NCI-H1105 (cell line): ENCODE data around the gene LMAN2.
"Not testable (repeated sequence)": the region's sequence is repeated elsewhere in the genome, so short reads cannot be mapped to it uniquely, and the experiment has no call there.

Source experiments
- DNase-seq: peaks from one replicate; lab custom pipeline; 2025; lab: John Stamatoyannopoulos, UW

LMAN2 gene

DNA sequence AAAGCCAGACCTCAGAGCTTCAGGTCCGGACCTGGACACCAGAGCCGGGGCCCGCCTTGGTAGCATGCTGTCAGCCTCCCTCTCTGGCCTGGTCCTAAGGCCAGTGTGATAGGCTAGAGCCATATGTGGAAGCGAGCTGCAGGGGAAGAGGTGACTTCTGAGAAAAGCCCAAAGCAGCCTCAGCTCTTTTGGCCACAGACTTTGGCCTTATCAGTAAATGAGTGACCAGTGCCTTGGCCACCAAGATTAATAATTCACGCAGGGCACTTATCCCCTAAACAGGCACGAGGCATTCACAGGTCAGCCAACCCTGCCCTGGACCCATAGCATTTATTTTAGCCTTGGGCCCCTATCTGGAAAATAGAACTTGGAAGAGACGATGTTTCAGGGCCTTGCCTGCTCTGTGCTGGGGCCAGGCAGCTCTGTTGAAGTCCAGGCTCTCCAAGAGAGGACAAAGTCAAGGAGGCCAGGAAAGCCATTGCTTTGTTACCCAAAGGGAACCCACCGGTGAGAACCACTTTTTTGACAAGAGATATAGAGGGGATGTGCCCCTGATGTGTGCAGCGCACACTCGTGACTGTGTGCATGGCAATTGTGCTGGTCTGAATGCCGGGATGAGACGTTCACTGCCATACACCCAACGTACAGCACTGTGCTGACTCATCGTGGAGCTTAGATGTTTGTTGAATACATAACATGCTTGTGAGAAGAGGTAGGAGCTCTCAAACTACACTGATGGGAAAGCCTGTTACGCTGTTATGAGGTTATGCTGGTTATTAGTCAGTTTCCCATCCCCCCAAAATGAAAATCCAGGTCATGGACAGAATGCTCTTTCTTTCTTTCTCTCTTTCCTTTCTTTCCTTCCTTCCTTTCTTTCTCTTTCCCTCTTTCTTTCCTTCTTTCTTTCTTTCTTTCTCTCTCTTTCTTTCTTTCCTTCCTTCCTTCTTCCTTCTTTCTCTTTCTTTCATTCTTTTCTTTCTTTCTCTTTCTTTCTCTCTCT, 27.7 kb upstream of the LMAN2 start:
- DNase-seq = no peak

DNA sequence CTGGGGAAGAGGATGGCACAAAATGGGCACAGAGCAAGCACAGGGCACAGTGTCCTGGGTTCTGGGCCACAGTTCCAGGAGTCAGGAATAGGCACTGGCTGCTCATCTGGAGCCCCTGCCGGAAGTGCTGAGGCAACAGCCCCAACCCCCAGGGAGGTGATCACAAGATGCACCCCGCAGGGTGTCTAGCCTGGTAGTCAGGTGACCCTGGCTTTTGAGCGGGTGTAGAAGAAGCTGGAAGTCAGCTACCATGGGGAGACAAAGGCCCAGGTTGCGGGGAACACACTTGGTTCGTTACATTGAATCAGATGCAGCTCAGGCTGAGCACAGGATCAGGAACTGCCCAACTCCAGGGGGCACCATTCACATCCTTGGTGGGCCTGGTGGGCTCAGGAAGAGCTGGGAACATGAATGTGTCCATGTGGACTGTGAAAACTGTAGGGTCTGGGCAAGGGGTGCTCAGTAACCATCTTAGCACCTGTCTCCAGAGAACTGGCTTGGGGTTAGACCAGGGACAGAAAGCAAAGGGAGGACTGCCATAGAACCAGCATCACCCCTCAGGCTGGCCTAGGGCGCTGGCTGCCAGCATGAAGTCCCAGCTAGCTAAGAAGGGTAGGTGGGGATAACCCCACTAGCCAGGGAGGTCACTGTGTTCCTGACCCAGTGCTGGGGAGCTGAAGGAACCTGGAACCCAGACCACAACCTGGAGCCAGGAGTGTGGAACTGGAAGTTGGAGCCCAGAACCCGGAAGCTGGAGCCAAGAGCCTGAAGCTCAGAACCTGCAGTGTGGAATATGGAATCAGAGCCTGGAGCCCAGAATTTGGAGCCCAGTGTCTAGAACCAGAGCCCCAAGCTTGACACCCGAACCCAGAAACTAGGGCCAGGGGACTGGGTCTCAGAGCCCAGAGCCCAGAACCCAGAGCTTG, 26.6 kb upstream of the LMAN2 start:
- DNase-seq = no peak

DNA sequence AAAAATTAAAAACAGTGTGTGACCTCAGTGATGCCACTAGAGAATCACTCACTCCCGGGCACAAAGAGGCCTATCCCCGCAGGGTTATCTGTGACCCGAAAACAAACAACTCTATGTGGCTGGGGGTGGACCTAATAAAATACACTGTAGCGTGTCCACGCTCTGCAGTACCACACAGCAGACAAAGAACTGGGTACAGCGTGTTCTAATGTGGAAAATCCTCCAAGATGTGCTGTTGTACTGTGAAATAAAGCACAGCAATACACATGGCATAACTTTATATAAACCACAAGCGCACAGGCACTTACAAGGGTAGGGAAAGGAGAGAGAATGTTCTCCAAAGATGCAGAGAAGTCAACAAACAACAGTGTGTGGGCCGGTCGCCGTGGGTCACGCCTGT, 24.6 kb upstream of the LMAN2 start:
- DNase-seq = no peak

DNA sequence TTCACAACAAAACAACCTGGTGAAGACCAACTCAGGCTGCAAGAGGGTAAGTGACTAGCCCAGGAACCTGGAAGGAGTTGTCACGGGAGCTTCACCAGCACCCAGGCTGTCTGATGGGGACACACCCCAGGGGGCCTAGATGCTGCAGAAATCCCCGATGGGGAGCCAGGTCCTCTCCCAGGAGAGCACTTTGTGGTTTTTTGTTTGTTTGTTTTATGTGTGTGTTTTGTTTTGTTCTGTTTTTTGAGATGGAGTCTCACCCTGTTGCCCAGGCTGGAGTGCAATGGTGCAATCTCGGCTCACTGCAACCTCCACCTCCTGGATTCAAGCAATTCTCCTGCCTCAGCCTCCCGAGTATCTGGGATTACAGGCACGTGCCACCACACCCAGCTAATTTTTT, 24.0 kb upstream of the LMAN2 start:
- not testable (repeated sequence) for DNase-seq

DNA sequence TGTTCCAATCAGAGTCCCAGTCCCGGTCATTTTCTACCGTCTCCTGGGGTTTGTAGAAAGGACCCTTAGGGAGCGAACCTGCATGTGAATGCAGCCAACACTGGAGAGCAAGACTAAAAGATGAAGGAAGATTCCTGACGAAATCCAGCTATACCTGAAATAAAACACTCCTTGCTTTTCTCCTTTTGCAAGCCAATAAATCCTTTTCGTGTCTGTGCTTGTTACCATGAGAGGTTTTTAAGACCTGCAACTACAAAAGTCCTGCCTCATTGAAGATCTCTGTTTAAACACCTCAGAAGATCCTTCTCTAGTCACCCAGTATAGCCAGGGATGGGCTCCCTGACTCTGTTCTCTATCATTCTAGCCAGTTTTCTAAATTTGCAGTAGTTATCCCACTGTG, 22.7 kb upstream of the LMAN2 start:
- DNase-seq = no peak

DNA sequence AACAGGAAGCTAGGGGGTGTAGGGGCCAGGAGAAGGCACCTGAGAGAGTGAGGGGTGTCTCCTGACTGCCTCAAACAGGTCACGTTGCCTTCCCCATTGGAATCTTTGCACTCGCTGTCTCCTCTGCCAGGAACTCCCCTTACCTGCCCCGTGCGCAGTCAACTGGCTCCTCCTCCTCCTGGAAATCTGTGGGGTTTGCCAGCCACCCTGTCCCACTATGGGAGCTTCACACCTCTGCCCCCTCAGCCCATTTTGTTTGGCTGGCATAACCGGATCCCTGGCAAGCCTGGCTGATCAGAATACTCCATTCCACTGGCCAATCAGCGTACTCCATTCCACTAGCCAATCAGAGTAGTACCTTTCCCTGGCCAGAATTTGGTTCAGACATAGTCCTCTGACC, 22.3 kb upstream of the LMAN2 start:
- DNase-seq = no peak

DNA sequence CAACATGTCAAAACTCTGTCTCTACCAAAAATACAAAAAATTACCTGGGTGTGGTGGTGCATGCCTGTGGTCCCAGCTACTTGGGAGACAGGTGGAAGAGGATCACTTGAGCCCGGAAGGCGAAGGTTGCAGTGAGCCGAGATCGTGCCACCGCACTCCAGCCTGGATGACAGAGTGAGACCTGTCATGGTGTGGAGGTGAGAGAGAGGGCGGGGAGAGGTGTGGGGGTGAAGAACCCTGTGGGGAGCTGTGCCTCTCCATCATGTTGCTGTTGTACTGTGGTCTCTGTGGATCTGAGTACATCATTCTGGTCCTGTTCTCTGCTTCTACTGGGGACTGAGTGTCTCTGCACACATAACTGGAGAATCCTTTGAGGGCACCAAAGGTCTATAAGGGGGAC, 21.4 kb upstream of the LMAN2 start:
- no peak for DNase-seq

DNA sequence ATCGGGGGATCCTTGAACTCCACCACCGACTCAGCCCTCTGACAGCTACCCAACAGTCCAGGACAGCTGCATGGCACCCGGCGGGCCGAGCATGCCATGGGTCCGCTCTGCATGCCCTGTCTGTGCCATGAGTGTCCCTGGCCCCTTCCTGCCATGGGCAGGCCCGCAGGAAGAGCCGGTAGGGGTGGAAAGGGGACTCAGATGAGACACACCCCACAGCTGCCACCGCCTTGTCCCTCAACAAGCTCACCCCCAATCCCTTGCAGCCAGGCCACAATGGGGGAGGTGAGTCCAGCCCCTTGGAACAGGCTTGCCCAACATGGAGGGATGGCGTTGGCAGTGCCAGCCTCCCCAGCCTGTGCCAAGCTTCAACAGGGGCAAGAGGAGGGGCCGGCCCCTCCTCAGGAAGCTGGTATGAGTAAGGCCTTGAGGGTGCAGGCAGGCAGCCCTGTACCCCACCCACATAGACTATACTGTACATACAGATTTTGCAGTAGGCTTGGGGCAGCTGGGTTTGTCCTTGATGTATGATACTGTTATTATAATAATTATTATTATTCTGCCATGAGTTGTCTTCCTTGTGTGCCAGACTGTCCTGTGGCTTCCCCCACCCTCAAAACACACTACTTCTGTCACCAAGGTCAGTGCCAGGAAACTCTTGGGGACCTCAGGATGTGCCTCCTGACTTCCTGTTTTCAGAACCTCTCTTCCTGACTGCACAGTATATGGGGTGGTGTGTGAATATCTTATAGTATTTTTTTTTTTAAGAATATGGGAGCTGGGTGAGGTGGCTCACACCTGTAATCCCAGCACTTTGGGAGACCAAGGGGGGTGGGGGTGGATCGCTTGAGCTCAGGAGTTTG, 20.8 kb upstream of the LMAN2 start:
- DNase-seq = no peak

DNA sequence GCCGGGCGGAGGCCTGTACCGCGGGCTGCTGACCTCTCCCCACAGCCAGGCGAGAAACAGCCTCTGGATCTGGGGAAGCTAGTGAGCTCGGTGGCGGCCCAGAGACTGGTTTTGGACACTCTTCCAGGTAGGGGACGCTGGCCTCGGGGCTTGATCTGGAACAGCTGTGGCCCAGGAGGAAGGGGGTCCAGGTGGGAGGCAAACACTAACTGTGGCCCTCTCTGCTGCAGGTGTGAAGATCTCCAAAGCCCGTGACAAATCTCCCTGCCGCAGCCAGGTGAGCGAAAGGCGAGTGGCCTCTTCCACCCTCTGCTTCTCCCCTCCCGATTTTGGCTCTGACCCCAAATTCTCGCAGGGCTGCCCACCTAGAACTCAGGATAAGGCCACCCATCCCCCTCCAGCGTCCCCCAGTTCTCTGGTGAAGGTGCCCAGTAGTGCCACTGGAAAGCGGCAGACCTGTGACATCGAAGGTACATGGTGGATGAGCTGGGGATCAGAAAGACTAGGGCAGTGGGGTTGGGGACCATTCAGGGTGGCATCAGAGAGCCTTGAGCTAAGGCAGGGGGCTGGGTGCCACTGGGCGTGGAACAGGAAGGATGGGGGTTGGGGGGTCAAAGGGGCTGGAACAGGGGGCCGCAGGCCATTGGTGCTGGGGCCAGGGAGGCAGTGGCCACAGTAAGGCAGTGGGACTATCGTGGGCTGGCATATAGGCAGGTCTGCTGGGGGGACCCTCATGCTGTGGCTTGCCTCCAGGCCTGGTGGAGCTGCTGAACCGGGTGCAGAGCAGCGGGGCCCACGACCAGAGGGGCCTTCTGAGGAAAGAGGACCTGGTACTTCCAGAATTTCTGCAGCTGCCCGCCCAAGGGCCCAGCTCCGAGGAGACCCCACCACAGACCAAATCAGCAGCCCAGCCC, 19.9 kb upstream of the LMAN2 start:
- no peak for DNase-seq

DNA sequence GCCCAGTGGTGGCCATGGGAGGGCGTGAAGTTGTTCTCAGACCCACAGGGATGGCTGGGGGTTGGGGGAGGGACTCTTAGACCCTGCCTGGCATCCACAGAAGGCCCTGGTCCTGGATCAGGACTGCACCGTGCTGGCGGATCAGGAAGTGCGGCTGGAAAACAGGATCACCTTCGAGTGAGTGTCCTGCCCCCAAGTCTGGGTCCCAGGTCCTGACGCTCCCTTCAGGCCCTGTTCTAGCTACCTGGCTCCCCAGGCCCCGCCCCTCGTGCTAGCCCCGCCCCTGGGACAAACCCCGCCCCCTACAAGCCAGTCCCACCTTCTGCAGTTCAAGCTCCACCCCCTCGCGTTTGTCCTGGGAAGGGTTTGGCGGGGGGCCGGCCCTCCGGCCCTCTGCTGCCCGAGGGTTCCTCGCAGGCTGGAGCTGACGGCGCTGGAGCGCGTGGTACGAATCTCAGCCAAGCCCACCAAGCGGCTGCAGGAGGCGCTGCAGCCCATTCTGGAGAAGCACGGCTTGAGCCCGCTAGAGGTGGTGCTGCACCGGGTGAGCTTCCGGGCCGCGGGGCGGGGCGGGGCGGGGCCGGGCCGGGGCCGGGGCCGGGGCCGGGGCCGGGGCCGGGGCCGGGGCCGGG, 19.1 kb upstream of the LMAN2 start:
- DNase-seq = peak; percentile 60

DNA sequence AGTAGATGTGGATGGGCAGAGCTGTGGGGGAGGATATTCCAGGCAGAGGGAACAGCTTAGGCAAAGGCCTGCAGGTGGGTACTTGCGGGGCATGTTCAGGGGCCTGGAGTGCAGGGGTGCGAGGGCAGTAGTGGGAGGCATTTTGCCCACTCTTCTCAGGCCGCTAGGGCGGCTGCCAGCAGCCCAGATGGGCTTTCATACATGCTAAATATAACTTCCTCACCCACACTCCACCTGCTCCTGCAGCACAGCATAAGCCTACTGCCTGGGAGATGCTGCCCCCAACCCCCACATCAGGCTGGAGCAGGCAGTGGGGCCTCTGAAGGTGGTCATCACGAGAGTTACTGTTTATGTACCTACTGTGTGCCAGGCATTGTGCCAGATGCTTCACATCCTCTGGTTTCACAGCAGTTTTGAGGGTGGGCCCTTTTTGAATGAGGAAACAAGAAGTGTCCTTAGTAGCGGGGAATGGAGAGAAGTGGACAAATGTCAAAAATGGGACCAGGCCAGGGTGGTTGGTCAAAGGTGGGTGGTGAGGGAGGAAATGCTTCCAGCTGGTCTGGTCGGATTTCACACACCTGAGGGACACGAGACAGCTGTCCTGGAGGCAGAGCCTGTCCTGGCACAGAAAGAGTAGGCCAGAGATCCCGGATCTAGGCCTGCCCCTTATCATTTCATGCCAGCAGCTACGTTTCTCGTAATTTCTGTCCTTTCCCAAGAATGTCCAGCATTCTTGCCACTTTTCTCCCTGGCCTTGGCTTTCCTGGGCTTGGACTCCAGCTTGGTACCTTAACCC, 18.4 kb upstream of the LMAN2 start:
- no peak for DNase-seq

DNA sequence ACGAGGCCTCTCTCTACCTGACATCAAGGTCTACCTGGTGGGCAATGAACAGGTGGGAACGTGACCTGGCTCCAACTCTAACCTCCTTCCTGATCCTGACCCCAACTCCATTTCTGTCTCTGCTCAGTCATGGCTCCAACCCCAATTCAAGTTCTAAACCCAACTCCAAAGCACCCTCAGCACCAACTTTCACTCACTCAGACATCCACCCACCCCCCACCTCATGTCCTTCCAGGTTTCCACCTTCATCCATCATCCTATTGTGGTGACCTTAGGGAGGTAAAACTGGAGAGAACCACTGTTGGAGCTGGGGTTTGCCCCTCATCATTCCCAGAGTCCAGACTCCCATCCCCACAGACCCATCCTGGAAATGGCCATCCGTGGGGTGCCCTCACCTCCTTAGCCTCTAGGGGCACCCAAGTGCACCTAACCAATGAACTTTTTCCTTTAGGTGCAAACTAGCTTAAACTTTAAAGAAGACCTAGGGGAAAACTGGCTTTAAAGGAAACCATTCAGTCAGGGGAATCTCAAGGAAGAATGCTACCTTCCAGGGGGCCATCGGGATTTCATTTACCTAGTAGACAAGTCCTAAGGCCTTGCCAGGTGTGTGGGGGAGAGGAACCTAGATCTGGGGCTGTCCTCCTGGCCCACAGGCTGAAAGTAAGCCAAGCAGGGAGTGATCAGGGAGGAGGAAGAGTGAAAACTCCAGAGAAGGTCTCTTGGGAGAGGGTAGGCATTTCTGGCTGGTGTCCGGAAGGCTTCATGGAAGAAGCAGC, 17.6 kb upstream of the LMAN2 start:
- DNase-seq = no peak

DNA sequence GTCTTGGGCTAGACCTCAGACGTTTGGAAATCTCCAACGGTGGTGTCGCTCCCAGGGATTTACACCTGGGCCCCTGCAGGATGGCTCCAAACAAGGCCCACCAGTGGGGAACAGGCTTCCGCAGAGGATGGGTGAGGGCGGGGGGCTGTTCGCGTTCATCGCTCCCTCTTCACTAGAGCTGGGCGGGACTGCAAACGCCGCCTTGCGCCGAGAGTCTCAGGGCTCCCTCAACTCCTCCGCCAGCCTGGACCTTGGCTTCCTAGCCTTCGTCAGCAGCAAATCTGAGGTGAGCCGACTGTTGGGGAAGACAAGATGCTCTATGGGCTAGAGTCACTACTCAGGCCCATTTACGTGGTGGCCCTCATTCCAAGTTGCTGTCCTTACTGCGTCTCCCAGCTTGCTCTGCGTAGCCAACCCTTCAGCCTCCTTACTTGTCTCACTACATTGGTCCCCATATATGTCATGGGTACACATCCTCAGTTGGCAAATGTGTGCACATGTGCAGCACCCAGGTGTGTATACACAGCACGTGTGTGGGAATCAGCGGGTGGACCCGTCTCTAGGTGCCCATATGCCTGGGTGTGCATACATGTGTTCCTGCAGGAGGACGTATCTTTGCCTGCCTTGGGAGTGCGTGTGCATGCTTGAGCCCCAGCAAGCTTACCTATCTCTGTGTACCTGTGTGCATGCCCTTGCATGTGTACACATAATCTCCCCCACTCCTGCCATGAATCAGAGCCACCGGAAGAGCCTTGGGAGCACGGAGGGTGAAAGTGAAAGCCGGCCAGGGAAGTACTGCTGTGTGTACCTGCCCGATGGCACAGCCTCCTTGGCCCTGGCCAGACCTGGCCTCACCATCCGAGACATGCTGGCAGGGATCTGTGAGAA, 16.8 kb upstream of the LMAN2 start:
- DNase-seq = no peak

DNA sequence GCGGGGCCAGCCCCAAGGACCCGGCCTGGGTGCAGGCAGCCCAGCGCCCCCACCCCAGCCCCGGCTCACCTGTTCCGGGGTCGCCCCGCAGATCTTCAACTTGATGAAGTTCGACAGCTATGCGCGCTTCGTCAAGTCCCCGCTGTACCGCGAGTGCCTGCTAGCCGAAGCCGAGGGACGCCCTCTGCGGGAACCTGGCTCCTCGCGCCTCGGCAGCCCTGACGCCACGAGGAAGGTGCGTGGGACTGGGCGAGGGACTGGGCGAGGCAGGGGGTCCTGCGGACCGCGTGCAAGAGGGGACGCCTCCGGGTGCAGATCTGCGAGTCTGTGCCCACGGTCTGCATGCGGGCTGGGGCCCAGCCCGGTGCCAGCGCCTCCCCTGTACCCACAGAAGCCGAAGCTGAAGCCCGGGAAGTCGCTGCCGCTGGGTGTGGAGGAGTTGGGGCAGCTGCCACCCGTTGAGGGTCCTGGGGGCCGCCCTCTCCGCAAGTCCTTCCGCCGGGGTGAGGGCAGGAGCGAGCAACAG, 15.9 kb upstream of the LMAN2 start:
- DNase-seq = no peak

DNA sequence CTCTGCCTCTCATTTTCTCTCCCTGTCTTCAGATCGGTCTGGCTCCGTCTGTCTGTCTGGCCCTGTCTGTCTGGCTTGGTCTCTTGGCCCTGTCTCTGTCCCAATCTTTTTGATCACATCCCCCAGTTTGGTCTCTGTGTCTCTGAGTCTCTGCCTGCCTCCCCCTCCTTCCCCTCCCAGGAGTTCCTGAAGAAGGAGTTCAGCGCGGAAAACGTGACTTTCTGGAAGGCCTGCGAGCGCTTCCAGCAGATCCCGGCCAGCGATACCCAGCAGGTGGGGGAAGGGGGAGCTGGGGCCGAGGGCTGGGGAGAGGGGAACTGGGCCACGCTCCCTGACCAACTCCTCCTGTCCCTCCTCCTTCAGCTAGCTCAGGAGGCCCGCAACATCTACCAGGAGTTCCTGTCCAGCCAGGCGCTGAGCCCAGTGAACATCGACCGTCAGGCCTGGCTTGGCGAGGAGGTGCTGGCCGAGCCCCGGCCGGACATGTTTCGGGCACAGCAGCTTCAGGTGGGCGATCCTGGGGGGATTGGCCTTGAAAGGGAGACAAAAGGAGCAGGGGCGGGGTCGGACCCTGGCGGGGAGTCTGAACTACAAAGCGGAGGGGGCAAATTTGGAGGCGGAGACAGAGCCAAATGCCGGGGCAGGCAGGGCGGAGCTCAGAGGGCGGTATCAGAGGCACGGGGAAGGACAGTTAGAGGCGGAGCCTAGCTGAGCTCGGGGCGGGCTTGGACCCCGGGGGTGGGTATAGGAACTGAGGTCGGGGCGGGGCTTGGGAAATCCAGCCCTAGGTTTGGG, 15.3 kb upstream of the LMAN2 start:
- no peak for DNase-seq

DNA sequence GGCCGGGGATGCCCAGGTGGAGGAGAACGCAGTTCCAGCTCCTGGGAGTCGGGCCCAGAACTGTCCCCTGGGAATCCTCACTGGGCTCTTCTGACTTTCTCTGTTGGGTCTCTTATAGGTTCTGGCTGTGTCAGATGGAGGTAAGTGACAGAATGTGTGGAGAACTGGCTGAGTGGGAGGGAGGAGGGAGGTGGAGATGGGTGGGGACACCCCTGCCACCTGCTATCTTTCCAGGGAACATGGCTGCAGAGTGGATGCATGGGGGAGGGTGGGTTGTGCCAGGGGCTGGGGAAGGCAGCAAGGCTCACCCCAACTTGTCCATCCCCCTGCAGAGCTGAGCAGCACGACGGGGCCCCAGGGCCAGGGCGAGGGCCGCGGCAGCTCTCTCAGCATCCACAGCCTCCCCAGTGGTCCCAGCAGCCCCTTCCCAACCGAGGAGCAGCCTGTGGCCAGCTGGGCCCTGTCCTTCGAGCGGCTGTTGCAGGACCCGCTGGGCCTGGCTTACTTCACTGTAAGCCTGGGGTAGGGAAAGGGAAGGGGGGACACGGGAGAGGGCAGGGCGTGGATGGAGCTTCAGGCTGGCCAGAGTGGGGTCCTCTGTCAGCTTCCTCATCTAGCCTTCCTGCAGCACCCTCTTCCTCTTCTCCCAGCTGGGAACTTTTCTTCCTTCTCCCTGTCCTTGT, 14.5 kb upstream of the LMAN2 start:
- DNase-seq = no peak
